Activated T-cell treated with anti-CD3 and anti-CD28 coated beads, Interleukin-2, amount 50 U/mL, for 4 hours (primary cell): Measurements from ENCODE around the gene SRRM1. TPM values are rescaled to one million over a fixed set of nuclear protein-coding genes. Genes with fewer than 3 reads are reported as not detected.
"Not testable (repeated sequence)": the region's sequence is repeated elsewhere in the genome, so short reads cannot be mapped to it uniquely, and the experiment has no call there.

Experiments
- ATAC-seq, 2 donors: fragments of 200-7000 bp; cut with Tn5 transposase; one replicate each; pipeline ENCODE4 v1.10.0; 2021
- DNase-seq: peaks from one replicate; pipeline ENCODE4 v3.0.0-alpha.2; 2020
- H3K27me3 Mint-ChIP-seq: one replicate; pipeline ENCODE4 v1.8.0; 2021; ENCODE audit warnings: low read depth, mixed read lengths
- H3K36me3 Mint-ChIP-seq: one replicate; pipeline ENCODE4 v1.8.0; 2022; ENCODE audit warnings: mixed read lengths; ENCODE audit not compliant: insufficient read depth
- H3K4me1 Mint-ChIP-seq: one replicate; pipeline ENCODE4 v1.8.0; 2021; ENCODE audit warnings: low read depth, mixed read lengths
- H3K4me3 Mint-ChIP-seq: one replicate; pipeline ENCODE4 v1.8.0; 2021; ENCODE audit warnings: mild to moderate bottlenecking, moderate library complexity, mixed read lengths
- H3K9me3 Mint-ChIP-seq: one replicate; pipeline ENCODE4 v1.8.0; 2021; ENCODE audit warnings: mixed read lengths
- total RNA-seq, 3 donors: library from RNA; stranded (reverse); gene quantifications; one replicate each; pipeline ENCODE4 v1.2.1, GENCODE V29; 2021

The SRRM1 gene
- total RNA-seq, 3 donors from 2014 or later: 202 to 215 (median 202) TPM

GRCh38 chr1:24707687-24708086, 64.6 kb downstream of the SRRM1 start:
- Mint-ChIP-seq H3K9me3 (no peaks in the 10 kb centered on the region), H3K27me3 (no peaks in the 10 kb centered on the region), H3K36me3 (no peaks in the 10 kb centered on the region), H3K4me3 (no peak overlapping the region), H3K4me1 (peaks cover 18% of the 10 kb centered on the region)
- no peak for DNase-seq
- ATAC-seq: no peak

- H3K9me3 Mint-ChIP-seq: no peaks in the 10 kb centered on the region
- no peak overlapping the region for H3K4me3 Mint-ChIP-seq
- peaks cover 18% of the 10 kb centered on the region for H3K4me1 Mint-ChIP-seq
- DNase-seq (no peak), ATAC-seq (no peak)
- no peaks in the 10 kb centered on the region for H3K36me3 Mint-ChIP-seq
- H3K27me3 Mint-ChIP-seq: no peaks in the 10 kb centered on the region
Observed at GRCh38 chr1:24708938-24709337, 65.8 kb downstream of the SRRM1 start.

GRCh38 chr1:24709791-24710441, 66.8 kb downstream of the SRRM1 start:
- DNase-seq: no peak
- Mint-ChIP-seq H3K4me3 (no peak overlapping the region), H3K27me3 (no peaks in the 10 kb centered on the region), H3K36me3 (no peaks in the 10 kb centered on the region), H3K4me1 (peaks cover 18% of the 10 kb centered on the region), H3K9me3 (no peaks in the 10 kb centered on the region)
- no peak for ATAC-seq

- Mint-ChIP-seq H3K27me3 (no peaks in the 10 kb centered on the region), H3K4me1 (peaks cover 9% of the 10 kb centered on the region), H3K4me3 (no peak overlapping the region), H3K9me3 (no peaks in the 10 kb centered on the region), H3K36me3 (no peaks in the 10 kb centered on the region)
- no peak for ATAC-seq
- DNase-seq: no peak
Observed at GRCh38 chr1:24711329-24711728, 68.2 kb downstream of the SRRM1 start.

GRCh38 chr1:24713176-24713575, 70.1 kb downstream of the SRRM1 start:
- Mint-ChIP-seq H3K27me3 (no peaks in the 10 kb centered on the region), H3K36me3 (no peaks in the 10 kb centered on the region), H3K4me1 (peaks cover 9% of the 10 kb centered on the region), H3K9me3 (no peaks in the 10 kb centered on the region), H3K4me3 (no peak overlapping the region)
- DNase-seq (no peak), ATAC-seq (no peak)

GRCh38 chr1:24713736-24714135, 70.6 kb downstream of the SRRM1 start:
- H3K36me3 Mint-ChIP-seq: no peaks in the 10 kb centered on the region
- H3K4me1 Mint-ChIP-seq: peaks cover 9% of the 10 kb centered on the region
- ATAC-seq (no peak), DNase-seq (no peak)
- no peak overlapping the region for H3K4me3 Mint-ChIP-seq
- H3K27me3 Mint-ChIP-seq: no peaks in the 10 kb centered on the region
- H3K9me3 Mint-ChIP-seq: no peaks in the 10 kb centered on the region

GRCh38 chr1:24714859-24715520, 71.9 kb downstream of the SRRM1 start:
- no peaks in the 10 kb centered on the region for H3K36me3 Mint-ChIP-seq
- no peaks in the 10 kb centered on the region for H3K27me3 Mint-ChIP-seq
- H3K9me3 Mint-ChIP-seq: no peaks in the 10 kb centered on the region
- no peak for DNase-seq
- H3K4me1 Mint-ChIP-seq: peaks cover 3% of the 10 kb centered on the region
- peak; percentile 27 to 41 for ATAC-seq
- H3K4me3 Mint-ChIP-seq: no peak overlapping the region

GRCh38 chr1:24715658-24716057, 72.6 kb downstream of the SRRM1 start:
- no peaks in the 10 kb centered on the region for H3K4me1 Mint-ChIP-seq
- no peaks in the 10 kb centered on the region for H3K36me3 Mint-ChIP-seq
- H3K9me3 Mint-ChIP-seq: no peaks in the 10 kb centered on the region
- ATAC-seq: no peak
- no peaks in the 10 kb centered on the region for H3K27me3 Mint-ChIP-seq
- no peak overlapping the region for H3K4me3 Mint-ChIP-seq
- DNase-seq: no peak

GRCh38 chr1:24717887-24718650, 75.0 kb downstream of the SRRM1 start:
- H3K36me3 Mint-ChIP-seq: no peaks in the 10 kb centered on the region
- DNase-seq: no peak
- no peaks in the 10 kb centered on the region for H3K27me3 Mint-ChIP-seq
- ATAC-seq: no peak
- H3K4me3 Mint-ChIP-seq: no peak overlapping the region
- peaks cover 5% of the 10 kb centered on the region for H3K4me1 Mint-ChIP-seq
- no peaks in the 10 kb centered on the region for H3K9me3 Mint-ChIP-seq

GRCh38 chr1:24720152-24720551, 77.0 kb downstream of the SRRM1 start:
- H3K9me3 Mint-ChIP-seq: no peaks in the 10 kb centered on the region
- no peaks in the 10 kb centered on the region for H3K27me3 Mint-ChIP-seq
- no peaks in the 10 kb centered on the region for H3K36me3 Mint-ChIP-seq
- ATAC-seq: no peak
- DNase-seq: no peak
- peaks cover 5% of the 10 kb centered on the region for H3K4me1 Mint-ChIP-seq
- H3K4me3 Mint-ChIP-seq: no peak overlapping the region

- no peaks in the 10 kb centered on the region for H3K36me3 Mint-ChIP-seq
- H3K4me1 Mint-ChIP-seq: peaks cover 5% of the 10 kb centered on the region
- no peaks in the 10 kb centered on the region for H3K9me3 Mint-ChIP-seq
- ATAC-seq: no peak
- DNase-seq: no peak
- H3K27me3 Mint-ChIP-seq: no peaks in the 10 kb centered on the region
- no peak overlapping the region for H3K4me3 Mint-ChIP-seq
Observed at GRCh38 chr1:24721533-24721932, 78.4 kb downstream of the SRRM1 start.

GRCh38 chr1:24722073-24723035, 79.3 kb downstream of the SRRM1 start:
- DNase-seq, H3K36me3 Mint-ChIP-seq, H3K4me1 Mint-ChIP-seq, H3K9me3 Mint-ChIP-seq, H3K27me3 Mint-ChIP-seq: not testable (repeated sequence)
- peak overlapping the region; percentile 73 for H3K4me3 Mint-ChIP-seq
- peak; percentile 40 to 50 for ATAC-seq
